ENCODE data around the gene NAT14. TPM values are rescaled to one million over a fixed set of nuclear protein-coding genes. Genes with fewer than 3 reads are reported as not detected.

The NAT14 gene
- total RNA-seq, 5 donors from 2014 or later (not counting 1 experiment from before 2014, with no cell fraction given), result 6.3 to 10.4 (median 8.1) TPM

DNA sequence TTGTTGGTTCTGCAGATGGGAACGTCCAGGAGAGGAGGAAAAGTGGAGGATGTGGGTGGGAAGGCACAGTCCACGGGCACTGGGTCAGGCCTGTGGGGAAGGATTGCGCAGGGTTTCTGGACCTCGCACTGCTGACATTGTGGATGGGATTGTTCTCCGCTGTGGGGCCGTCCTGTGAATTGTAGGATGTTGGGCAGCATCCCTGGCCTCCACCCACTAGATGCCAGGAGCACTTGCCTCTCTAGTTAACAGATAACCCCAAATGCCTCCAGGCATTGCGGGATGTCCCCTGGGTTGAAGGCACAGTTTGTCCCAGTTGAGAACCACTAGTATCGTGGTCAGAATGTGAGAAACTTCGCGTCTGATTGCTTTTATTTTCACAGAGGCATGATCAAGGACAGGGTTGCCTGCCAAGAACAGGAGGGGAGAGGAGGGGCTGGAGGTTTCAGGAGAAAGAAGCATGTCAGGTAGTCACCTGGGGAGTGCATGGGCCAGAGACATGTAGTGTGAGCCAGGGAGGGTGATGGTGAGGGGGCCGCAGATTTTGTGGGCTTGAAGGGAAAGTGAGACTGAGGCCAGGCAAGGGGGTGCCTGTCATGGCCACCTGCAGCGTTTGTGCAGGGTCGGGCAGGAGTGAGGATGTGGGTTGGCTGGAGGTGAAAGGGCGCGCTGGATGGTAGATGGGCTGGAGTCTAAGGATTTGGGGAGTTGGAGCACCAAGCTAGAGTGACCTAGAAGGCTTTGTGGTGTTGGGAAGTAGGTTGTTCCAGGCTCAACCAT is 5.3 kb upstream of the NAT14 start:
- Mint-ChIP-seq H3K36me3 (peaks cover 8% of the 10 kb centered on the region), H3K27ac (no peak overlapping the region), H3K4me3 (peak overlapping the region in 2 of 3 donors; percentile 25 to 82), H3K27me3 (no peaks in the 10 kb centered on the region), H3K4me1 (peaks cover 26 to 38% (median 31%) of the 10 kb centered on the region in 3 donors), H3K9me3 (no peaks in the 10 kb centered on the region)
- WGBS (ENCODE audit: insufficient coverage), result 70% methylated on average over 9 of the region's 15 CpGs
- POLR2A ChIA-PET, result interaction anchor here in 1 of 2 donors (0.6 to 0.7 kb wide), 2 partner anchors 17 to 1032 kb away, joined by 3 read pairs; no protein-coding TSS in a partner anchor
- ATAC-seq (replicated peaks in 1 of 4) (no peak), DNase-seq (no peak)
- Histone ChIP-seq H3K36me3 (ENCODE audit: control insufficient read depth in 2 of 2, extremely low read depth in 1 of 2, insufficient read depth in 1 of 2, low read length in 1 of 2) (peaks cover 8 to 11% of the 10 kb centered on the region in 2 donors), H3K4me3 (ENCODE audit: control insufficient read depth in 1 of 2, extremely low read depth in 1 of 2, low read length in 1 of 2) (no peak overlapping the region), H3K27me3 (replicated peaks in 1 of 2; ENCODE audit: control insufficient read depth in 2 of 2, extremely low read depth in 1 of 2, insufficient read depth in 2 of 2, low read length in 1 of 2) (peaks cover 0 to 10% of the 10 kb centered on the region in 2 experiments), H3K4me1 (ENCODE audit: control insufficient read depth in 1 of 2, extremely low read depth in 1 of 2, insufficient read depth in 2 of 2, low read length in 2 of 2) (peaks cover 9 to 40% of the 10 kb centered on the region in 2 experiments), H3K9me3 (no peaks in the 10 kb centered on the region), H3K27ac (ENCODE audit: low read length) (no peak overlapping the region)
- CTCF ChIA-PET, result interaction anchor here in 1 of 2 donors (0.6 kb wide), 1 partner anchor 1032 kb away, joined by 3 read pairs; no protein-coding TSS in a partner anchor

DNA sequence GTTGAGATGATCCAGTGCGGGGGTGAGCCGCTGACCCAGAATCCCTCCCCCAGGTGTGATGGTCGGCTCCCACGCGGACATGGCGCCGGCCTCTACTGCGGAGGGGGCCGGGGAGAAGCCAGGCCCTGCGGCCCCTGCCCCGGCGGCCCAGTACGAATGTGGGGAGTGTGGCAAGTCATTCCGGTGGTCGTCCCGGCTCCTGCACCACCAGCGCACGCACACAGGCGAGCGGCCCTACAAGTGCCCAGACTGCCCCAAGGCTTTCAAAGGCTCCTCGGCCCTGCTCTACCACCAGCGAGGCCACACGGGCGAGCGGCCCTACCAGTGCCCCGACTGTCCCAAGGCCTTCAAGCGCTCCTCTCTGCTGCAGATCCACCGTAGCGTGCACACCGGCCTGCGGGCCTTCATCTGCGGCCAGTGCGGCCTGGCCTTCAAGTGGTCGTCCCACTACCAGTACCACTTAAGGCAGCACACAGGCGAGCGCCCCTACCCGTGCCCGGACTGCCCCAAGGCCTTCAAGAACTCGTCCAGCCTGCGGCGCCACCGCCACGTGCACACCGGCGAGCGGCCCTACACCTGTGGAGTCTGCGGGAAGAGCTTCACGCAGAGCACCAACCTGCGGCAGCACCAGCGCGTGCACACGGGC is 3.7 kb upstream of the NAT14 start:
- ChIA-PET POLR2A (interaction anchor here in 1 of 2 donors (0.5 to 0.7 kb wide), 2 partner anchors 29 to 263 kb away, joined by 3 to 11 read pairs; no protein-coding TSS in a partner anchor), CTCF (no interaction called here)
- H3K27ac ChIP-seq (ENCODE audit: low read length), result no peak overlapping the region
- Mint-ChIP-seq H3K27ac (no peak overlapping the region), H3K9me3 (no peaks in the 10 kb centered on the region), H3K4me3 (no peak overlapping the region), H3K4me1 (peaks cover 29 to 40% (median 37%) of the 10 kb centered on the region in 3 donors), H3K27me3 (no peaks in the 10 kb centered on the region), H3K36me3 (peaks cover 8% of the 10 kb centered on the region)
- H3K9me3 ChIP-seq, result no peaks in the 10 kb centered on the region
- H3K36me3 ChIP-seq (ENCODE audit: control insufficient read depth in 2 of 2, extremely low read depth in 1 of 2, insufficient read depth in 1 of 2, low read length in 1 of 2), result peaks cover 8 to 11% of the 10 kb centered on the region in 2 donors
- no peak overlapping the region for H3K4me3 ChIP-seq (ENCODE audit: control insufficient read depth in 1 of 2, extremely low read depth in 1 of 2, low read length in 1 of 2)
- DNase-seq (no peak), ATAC-seq (replicated peaks in 1 of 4) (no peak)
- 97% methylated on average over 52 of the region's 52 CpGs for WGBS (ENCODE audit: insufficient coverage)
- peaks cover 7 to 46% of the 10 kb centered on the region in 2 experiments for H3K4me1 ChIP-seq (ENCODE audit: control insufficient read depth in 1 of 2, extremely low read depth in 1 of 2, insufficient read depth in 2 of 2, low read length in 2 of 2)
- peaks cover 0 to 16% of the 10 kb centered on the region in 2 experiments for H3K27me3 ChIP-seq (replicated peaks in 1 of 2; ENCODE audit: control insufficient read depth in 2 of 2, extremely low read depth in 1 of 2, insufficient read depth in 2 of 2, low read length in 1 of 2)

- peaks cover 0 to 16% of the 10 kb centered on the region in 2 experiments for H3K27me3 ChIP-seq (replicated peaks in 1 of 2; ENCODE audit: control insufficient read depth in 2 of 2, extremely low read depth in 1 of 2, insufficient read depth in 2 of 2, low read length in 1 of 2)
- H3K4me3 ChIP-seq (ENCODE audit: control insufficient read depth in 1 of 2, extremely low read depth in 1 of 2, low read length in 1 of 2), result no peak overlapping the region
- ChIA-PET CTCF (interaction anchor here in 1 of 2 donors (0.5 kb wide), 1 partner anchor 335 kb away, joined by 3 read pairs; no protein-coding TSS in a partner anchor), POLR2A (interaction anchor here in 1 of 2 donors (0.5 to 0.7 kb wide), 2 partner anchors 29 to 263 kb away, joined by 3 to 11 read pairs; no protein-coding TSS in a partner anchor)
- H3K4me1 ChIP-seq (ENCODE audit: control insufficient read depth in 1 of 2, extremely low read depth in 1 of 2, insufficient read depth in 2 of 2, low read length in 2 of 2), result peaks cover 7 to 46% of the 10 kb centered on the region in 2 experiments
- no peak overlapping the region for H3K27ac ChIP-seq (ENCODE audit: low read length)
- Mint-ChIP-seq H3K9me3 (no peaks in the 10 kb centered on the region), H3K4me1 (peaks cover 29 to 40% (median 37%) of the 10 kb centered on the region in 3 donors), H3K36me3 (peaks cover 8% of the 10 kb centered on the region), H3K27ac (no peak overlapping the region), H3K27me3 (no peaks in the 10 kb centered on the region), H3K4me3 (no peak overlapping the region)
- DNase-seq, result no peak
- H3K9me3 ChIP-seq, result no peaks in the 10 kb centered on the region
- ATAC-seq (replicated peaks in 1 of 4), result no peak
- 99% methylated on average over 11 of the region's 40 CpGs for WGBS (ENCODE audit: insufficient coverage)
- peaks cover 8 to 11% of the 10 kb centered on the region in 2 donors for H3K36me3 ChIP-seq (ENCODE audit: control insufficient read depth in 2 of 2, extremely low read depth in 1 of 2, insufficient read depth in 1 of 2, low read length in 1 of 2)
Observed at GRCh38 chr19:55481794-55482155, 3.2 kb upstream of the NAT14 start.

DNA sequence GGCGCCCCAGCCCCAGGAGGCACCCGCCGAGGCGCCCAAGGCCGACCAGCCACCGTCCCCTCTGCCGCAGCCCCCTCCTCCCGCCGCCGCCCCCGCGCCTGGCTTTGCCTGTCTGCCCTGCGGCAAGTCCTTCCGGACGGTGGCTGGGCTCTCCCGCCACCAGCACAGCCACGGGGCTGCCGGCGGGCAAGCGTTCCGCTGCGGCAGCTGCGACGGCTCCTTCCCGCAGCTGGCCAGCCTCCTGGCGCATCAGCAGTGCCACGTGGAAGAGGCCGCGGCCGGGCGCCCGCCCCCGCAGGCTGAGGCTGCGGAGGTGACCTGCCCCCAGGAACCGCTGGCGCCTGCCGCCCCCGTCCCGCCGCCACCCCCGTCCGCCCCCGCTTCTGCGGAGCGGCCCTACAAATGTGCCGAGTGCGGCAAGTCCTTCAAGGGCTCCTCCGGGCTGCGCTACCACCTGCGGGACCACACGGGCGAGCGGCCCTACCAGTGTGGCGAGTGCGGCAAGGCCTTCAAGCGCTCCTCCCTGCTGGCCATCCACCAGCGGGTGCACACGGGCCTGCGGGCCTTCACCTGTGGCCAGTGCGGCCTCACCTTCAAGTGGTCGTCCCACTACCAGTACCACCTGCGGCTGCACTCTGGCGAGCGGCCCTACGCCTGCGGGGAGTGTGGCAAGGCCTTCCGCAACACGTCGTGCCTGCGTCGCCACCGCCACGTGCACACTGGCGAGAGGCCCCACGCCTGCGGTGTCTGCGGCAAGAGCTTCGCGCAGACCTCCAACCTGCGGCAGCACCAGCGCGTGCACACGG is 2.6 kb upstream of the NAT14 start:
- POLR2A ChIA-PET, result interaction anchor here in 1 of 2 donors (0.7 kb wide), 1 partner anchor 28 kb away, joined by 3 read pairs; no protein-coding TSS in a partner anchor
- no peak for ATAC-seq (replicated peaks in 1 of 4)
- CTCF ChIA-PET, result interaction anchor here in 1 of 2 donors (0.5 kb wide), 1 partner anchor 335 kb away, joined by 3 read pairs; no protein-coding TSS in a partner anchor

GRCh38 chr19:55482967-55483705 is 1.9 kb upstream of the NAT14 start:
- no peak for ATAC-seq (replicated peaks in 1 of 4)
- Mint-ChIP-seq H3K4me1 (peaks cover 21 to 31% (median 31%) of the 10 kb centered on the region in 3 donors), H3K27ac (no peak overlapping the region), H3K9me3 (no peaks in the 10 kb centered on the region), H3K27me3 (no peaks in the 10 kb centered on the region), H3K36me3 (peaks cover 5% of the 10 kb centered on the region), H3K4me3 (peak overlapping the region in 1 of 3 donors; percentile 25)
- Histone ChIP-seq H3K36me3 (ENCODE audit: control insufficient read depth in 2 of 2, extremely low read depth in 1 of 2, insufficient read depth in 1 of 2, low read length in 1 of 2) (peaks cover 8 to 11% of the 10 kb centered on the region in 2 donors), H3K4me1 (ENCODE audit: control insufficient read depth in 1 of 2, extremely low read depth in 1 of 2, insufficient read depth in 2 of 2, low read length in 2 of 2) (peaks cover 7 to 32% of the 10 kb centered on the region in 2 experiments), H3K27me3 (replicated peaks in 1 of 2; ENCODE audit: control insufficient read depth in 2 of 2, extremely low read depth in 1 of 2, insufficient read depth in 2 of 2, low read length in 1 of 2) (peaks cover 0 to 16% of the 10 kb centered on the region in 2 experiments), H3K9me3 (no peaks in the 10 kb centered on the region), H3K27ac (ENCODE audit: low read length) (no peak overlapping the region), H3K4me3 (ENCODE audit: control insufficient read depth in 1 of 2, extremely low read depth in 1 of 2, low read length in 1 of 2) (no peak overlapping the region)
- POLR2A ChIA-PET, result no interaction called here
- CTCF ChIA-PET, result no interaction called here
- WGBS (ENCODE audit: insufficient coverage), result 98% methylated on average over 37 of the region's 47 CpGs
- DNase-seq, result no peak

More for the DNA sequence above, 2.6 kb upstream of the NAT14 start:
- peak overlapping the region in 1 of 3 donors; percentile 25 for H3K4me3 Mint-ChIP-seq
- DNase-seq, result no peak
- H3K9me3 ChIP-seq, result no peaks in the 10 kb centered on the region
- no peaks in the 10 kb centered on the region for H3K27me3 Mint-ChIP-seq
- 97% methylated on average over 67 of the region's 83 CpGs for WGBS (ENCODE audit: insufficient coverage)
- no peak overlapping the region for H3K27ac Mint-ChIP-seq
- H3K27me3 ChIP-seq (replicated peaks in 1 of 2; ENCODE audit: control insufficient read depth in 2 of 2, extremely low read depth in 1 of 2, insufficient read depth in 2 of 2, low read length in 1 of 2), result peaks cover 0 to 16% of the 10 kb centered on the region in 2 experiments
- peaks cover 27 to 37% (median 37%) of the 10 kb centered on the region in 3 donors for H3K4me1 Mint-ChIP-seq
- no peaks in the 10 kb centered on the region for H3K9me3 Mint-ChIP-seq
- H3K4me1 ChIP-seq (ENCODE audit: control insufficient read depth in 1 of 2, extremely low read depth in 1 of 2, insufficient read depth in 2 of 2, low read length in 2 of 2), result peaks cover 7 to 40% of the 10 kb centered on the region in 2 experiments
- no peak overlapping the region for H3K27ac ChIP-seq (ENCODE audit: low read length)
- H3K36me3 ChIP-seq (ENCODE audit: control insufficient read depth in 2 of 2, extremely low read depth in 1 of 2, insufficient read depth in 1 of 2, low read length in 1 of 2), result peaks cover 8 to 11% of the 10 kb centered on the region in 2 donors
- H3K36me3 Mint-ChIP-seq, result peaks cover 8% of the 10 kb centered on the region
- H3K4me3 ChIP-seq (ENCODE audit: control insufficient read depth in 1 of 2, extremely low read depth in 1 of 2, low read length in 1 of 2), result no peak overlapping the region

Measured in T-cell (primary cell).